MCF 10A (cell line): ENCODE data around the gene WFDC6. TPM values are rescaled to one million over a fixed set of nuclear protein-coding genes. Genes with fewer than 3 reads are reported as not detected.

ENCODE experiments used
- BruUV-seq: library from RNA; stranded (reverse); fragments of 400-500 nt; replicated peaks from 2 replicates; lab custom pipeline; 2021; lab: Mats Ljungman, UMichigan
- CTCF ChIA-PET: fragments of 300-600 bp; sonication (Branson Sonifier 250); formaldehyde crosslinking; extraction: SDS; loops from one replicate; lab custom pipeline; 2021; ENCODE audit warnings: antibody characterized with exemption, inconsistent platforms; lab: Yijun Ruan, JAX
- POLR2A ChIA-PET: fragments of 300-600, 350-650 bp; sonication (Branson Sonifier 250); formaldehyde crosslinking; extraction: SDS; loops from one replicate; lab custom pipeline; 2020; ENCODE audit warnings: antibody characterized with exemption, inconsistent platforms; lab: Yijun Ruan, JAX
- DNase-seq: peaks from one replicate; pipeline ENCODE4 v3.0.0-alpha.2; 2018; ENCODE audit not compliant: unreplicated experiment
- H3K27ac Mint-ChIP-seq: one replicate; pipeline ENCODE4 v1.8.0; 2022; ENCODE audit warnings: mild to moderate bottlenecking, low read depth, mixed read lengths; ENCODE audit not compliant: unreplicated experiment
- H3K27me3 Mint-ChIP-seq: one replicate; pipeline ENCODE4 v1.8.0; 2022; ENCODE audit warnings: mixed read lengths; ENCODE audit not compliant: insufficient read depth, unreplicated experiment
- H3K36me3 Mint-ChIP-seq: one replicate; pipeline ENCODE4 v1.8.0; 2022; ENCODE audit warnings: mild to moderate bottlenecking, moderate library complexity, mixed read lengths; ENCODE audit not compliant: insufficient read depth, unreplicated experiment
- H3K4me1 Mint-ChIP-seq: one replicate; pipeline ENCODE4 v1.8.0; 2022; ENCODE audit warnings: mixed read lengths; ENCODE audit not compliant: insufficient read depth, unreplicated experiment
- H3K4me3 Mint-ChIP-seq: one replicate; pipeline ENCODE4 v1.8.0; 2022; ENCODE audit warnings: mild to moderate bottlenecking, moderate library complexity, mixed read lengths; ENCODE audit not compliant: unreplicated experiment
- H3K9me3 Mint-ChIP-seq: one replicate; pipeline ENCODE4 v1.8.0; 2022; ENCODE audit warnings: mixed read lengths; ENCODE audit not compliant: unreplicated experiment
- intact Hi-C: fragments of 100-400 bp; cut with micrococcal nuclease; formaldehyde crosslinking; loops from 2 replicates; pipeline ENCODE4 v1.14.1; 2022
- total RNA-seq: library from RNA; stranded (reverse); gene quantifications from 2 replicates; pipeline ENCODE4 v1.2.3, GENCODE V29; 2022
- TF ChIP-seq, protein P1 (sequence below): fragments of 200-600 bp; IDR thresholded peaks from one replicate; pipeline ENCODE4 v1.8.0; 2022; ENCODE audit warnings: antibody characterized with exemption, mild to moderate bottlenecking; ENCODE audit not compliant: unreplicated experiment

Gene WFDC6
- total RNA-seq, 1 experiment from 2014 or later, result not detected

DNA sequence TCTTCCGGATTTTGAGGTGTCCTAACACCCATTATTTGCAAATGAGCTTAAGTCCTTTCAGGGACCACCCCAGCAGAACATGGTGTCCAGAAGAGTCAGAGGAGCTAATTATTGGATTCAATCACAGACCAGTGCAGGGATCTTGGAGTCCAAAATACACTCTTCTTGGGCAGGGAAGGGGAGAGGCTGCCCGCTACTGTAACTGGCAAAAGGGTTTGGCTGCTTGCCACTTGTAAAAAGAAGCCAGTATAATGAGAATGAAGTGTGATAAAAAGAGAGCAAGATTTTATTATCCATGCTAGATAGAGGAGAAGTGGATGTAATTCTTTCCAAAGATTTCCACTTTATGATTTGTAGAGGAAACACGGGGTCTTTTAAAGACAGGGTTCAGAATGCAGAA is 43.1 kb downstream of the WFDC6 start:
- H3K9me3 Mint-ChIP-seq, result no peaks in the 10 kb centered on the region
- intact Hi-C loops, result no loop called here
- ChIA-PET CTCF (interaction anchor here (0.7 to 1.4 kb wide), 3 partner anchors 120 to 275 kb away, joined by 3 to 6 read pairs (median 5); no protein-coding TSS in a partner anchor), POLR2A (no interaction called here)
- H3K4me1 Mint-ChIP-seq, result peaks cover 6% of the 10 kb centered on the region
- H3K27ac Mint-ChIP-seq, result no peak overlapping the region
- H3K4me3 Mint-ChIP-seq, result no peak overlapping the region
- H3K36me3 Mint-ChIP-seq, result no peaks in the 10 kb centered on the region
- TF ChIP-seq, protein P1, sequence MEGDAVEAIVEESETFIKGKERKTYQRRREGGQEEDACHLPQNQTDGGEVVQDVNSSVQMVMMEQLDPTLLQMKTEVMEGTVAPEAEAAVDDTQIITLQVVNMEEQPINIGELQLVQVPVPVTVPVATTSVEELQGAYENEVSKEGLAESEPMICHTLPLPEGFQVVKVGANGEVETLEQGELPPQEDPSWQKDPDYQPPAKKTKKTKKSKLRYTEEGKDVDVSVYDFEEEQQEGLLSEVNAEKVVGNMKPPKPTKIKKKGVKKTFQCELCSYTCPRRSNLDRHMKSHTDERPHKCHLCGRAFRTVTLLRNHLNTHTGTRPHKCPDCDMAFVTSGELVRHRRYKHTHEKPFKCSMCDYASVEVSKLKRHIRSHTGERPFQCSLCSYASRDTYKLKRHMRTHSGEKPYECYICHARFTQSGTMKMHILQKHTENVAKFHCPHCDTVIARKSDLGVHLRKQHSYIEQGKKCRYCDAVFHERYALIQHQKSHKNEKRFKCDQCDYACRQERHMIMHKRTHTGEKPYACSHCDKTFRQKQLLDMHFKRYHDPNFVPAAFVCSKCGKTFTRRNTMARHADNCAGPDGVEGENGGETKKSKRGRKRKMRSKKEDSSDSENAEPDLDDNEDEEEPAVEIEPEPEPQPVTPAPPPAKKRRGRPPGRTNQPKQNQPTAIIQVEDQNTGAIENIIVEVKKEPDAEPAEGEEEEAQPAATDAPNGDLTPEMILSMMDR, result no peak
- no peak for DNase-seq
- peaks cover 40% of the 10 kb centered on the region for H3K27me3 Mint-ChIP-seq
- BruUV-seq, result no TSS peak

DNA sequence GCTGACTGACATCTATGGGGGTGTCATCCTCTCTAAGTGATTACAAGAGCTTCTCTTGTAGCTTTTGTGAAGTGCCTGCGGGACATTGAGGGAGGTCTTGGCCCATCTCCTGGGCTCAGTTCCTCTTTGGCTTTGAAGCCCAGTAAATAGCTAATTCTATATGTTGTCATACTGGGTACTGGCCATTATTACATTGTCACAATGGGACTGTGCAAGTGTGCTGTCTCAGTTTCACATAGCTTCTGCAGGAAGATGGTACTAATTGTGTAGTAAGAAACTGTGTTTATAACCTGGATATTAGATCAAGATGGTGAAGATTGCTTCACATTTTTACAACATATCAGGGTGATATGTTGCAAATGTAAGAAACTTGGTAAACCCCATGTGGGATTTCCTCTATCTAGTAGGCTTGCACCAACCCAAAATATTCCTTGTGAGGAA is 43.8 kb downstream of the WFDC6 start:
- DNase-seq, result no peak
- H3K4me1 Mint-ChIP-seq, result peaks cover 6% of the 10 kb centered on the region
- H3K4me3 Mint-ChIP-seq, result no peak overlapping the region
- intact Hi-C loops, result no loop called here
- CTCF ChIA-PET, result interaction anchor here (0.6 to 0.9 kb wide), 3 partner anchors 23 to 178 kb away, joined by 3 read pairs; no protein-coding TSS in a partner anchor
- H3K27me3 Mint-ChIP-seq, result peaks cover 33% of the 10 kb centered on the region
- TF ChIP-seq, protein P1, result no peak
- POLR2A ChIA-PET, result no interaction called here
- BruUV-seq, result no TSS peak
- H3K9me3 Mint-ChIP-seq, result no peaks in the 10 kb centered on the region
- H3K36me3 Mint-ChIP-seq, result no peaks in the 10 kb centered on the region
- H3K27ac Mint-ChIP-seq, result no peak overlapping the region

DNA sequence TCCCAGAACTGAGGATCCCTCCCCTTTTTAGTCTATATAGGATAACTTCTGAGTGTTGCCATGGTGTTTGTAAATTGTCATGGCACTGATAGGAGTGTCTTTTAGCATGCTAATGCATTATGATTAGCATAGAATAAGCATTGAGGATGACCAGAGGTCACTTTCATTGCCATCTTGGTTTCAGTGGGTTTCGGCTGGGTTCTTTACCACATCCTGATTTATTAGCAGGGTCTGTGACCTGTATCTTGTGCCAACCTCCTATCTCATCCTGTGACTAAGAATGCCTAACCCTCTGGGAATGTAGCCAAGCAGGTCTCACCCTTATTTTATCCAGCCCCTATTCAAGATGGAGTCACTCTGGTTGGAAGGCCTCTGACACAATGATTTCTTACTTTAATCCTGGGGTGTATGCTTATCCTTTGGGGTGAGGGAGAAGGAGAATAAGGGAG is 50.2 kb downstream of the WFDC6 start:
- H3K27me3 Mint-ChIP-seq, result peaks cover 7% of the 10 kb centered on the region
- no peaks in the 10 kb centered on the region for H3K4me1 Mint-ChIP-seq
- CTCF ChIA-PET, result interaction anchor here (1.4 kb wide), 1 partner anchor 170 kb away, joined by 4 read pairs; no protein-coding TSS in a partner anchor

DNA sequence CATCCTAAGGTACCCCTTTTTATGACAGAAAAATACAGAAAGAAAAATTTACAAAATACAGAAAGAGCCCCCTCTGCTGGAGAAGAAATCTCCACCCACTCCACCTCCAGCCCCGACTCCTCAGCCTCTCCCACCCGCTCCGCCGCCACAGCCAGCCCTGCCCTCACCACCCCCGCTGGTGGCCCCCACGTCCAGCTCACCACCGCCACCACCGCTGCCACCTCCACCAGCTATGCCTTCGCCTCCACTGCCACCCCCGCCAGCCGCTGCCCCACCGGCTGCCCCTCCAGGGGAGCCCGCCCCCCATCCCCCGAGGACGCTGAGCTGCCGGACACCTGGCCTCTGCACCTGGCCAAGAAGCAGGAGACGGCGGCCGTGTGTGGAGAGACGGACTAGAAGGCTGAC is 52.0 kb downstream of the WFDC6 start:
- no peaks in the 10 kb centered on the region for H3K9me3 Mint-ChIP-seq
- no TSS peak for BruUV-seq
- no peak overlapping the region for H3K27ac Mint-ChIP-seq
- no peak for DNase-seq
- H3K27me3 Mint-ChIP-seq, result peaks cover 18% of the 10 kb centered on the region
- intact Hi-C loops, result no loop called here
- H3K4me3 Mint-ChIP-seq, result no peak overlapping the region
- H3K4me1 Mint-ChIP-seq, result no peaks in the 10 kb centered on the region
- ChIA-PET CTCF (interaction anchor here (0.9 kb wide), 1 partner anchor 35 kb away, joined by 3 read pairs; no protein-coding TSS in a partner anchor), POLR2A (no interaction called here)
- TF ChIP-seq, protein P1, result no peak
- H3K36me3 Mint-ChIP-seq, result peaks cover 7% of the 10 kb centered on the region

More for the DNA sequence above, 50.2 kb downstream of the WFDC6 start:
- H3K9me3 Mint-ChIP-seq, result no peaks in the 10 kb centered on the region
- H3K27ac Mint-ChIP-seq, result no peak overlapping the region
- POLR2A ChIA-PET, result no interaction called here
- no TSS peak for BruUV-seq
- H3K4me3 Mint-ChIP-seq, result no peak overlapping the region
- TF ChIP-seq, protein P1, result no peak
- peaks cover 7% of the 10 kb centered on the region for H3K36me3 Mint-ChIP-seq
- DNase-seq, result peak; percentile 29
- intact Hi-C loops, result no loop called here
